ENCODE measurements around the gene OPRL1. TPM values are rescaled to one million over a fixed set of nuclear protein-coding genes. Genes with fewer than 3 reads are reported as not detected.
A peak's percentile ranks its signal among the peaks of the same experiment; 100 is the strongest.

Gene OPRL1
- total RNA-seq, 4 donors from 2014 or later, result 0.14 to 0.32 TPM; not detected in 2

- in situ Hi-C loops (cut with MboI; ENCODE audit: low pct_ligation_motif_present in 1 of 4, low pct_unique_long_range_greater_than_20kb in 1 of 4, low sequenced_read_pairs in 3 of 4), result no loop called here
- 83% methylated on average over 9 of the region's 9 CpGs; no CpG with 5 or more reads in 1 of the 2 donors for WGBS, 2 donors (ENCODE audit: low coverage in 1 of 2)
- Histone ChIP-seq H3K9me3 (no peaks in the 10 kb centered on the region), H3K36me3 (no peaks in the 10 kb centered on the region), H3K4me3 (no peak overlapping the region), H3K27me3 (peaks cover 44% of the 10 kb centered on the region), H3K4me1 (peaks cover 0 to 10% (median 7%) of the 10 kb centered on the region in 4 donors), H3K27ac (no peak overlapping the region)
- TF ChIP-seq CTCF (IDR thresholded peaks at IDR 0.05) (no peak), EP300 (IDR thresholded peaks at IDR 0.05; ENCODE audit: low read depth) (no peak), POLR2A (IDR thresholded peaks at IDR 0.05) (no peak), POLR2AphosphoS5 (IDR thresholded peaks at IDR 0.05) (no peak)
- DNase-seq, result no peak
- intact Hi-C loops (cut with DNase I; ENCODE audit: low total_unique reads), result no loop called here
Measured at GRCh38 chr20:64100946-64101688, 21.2 kb downstream of the OPRL1 start.

- H3K4me3 ChIP-seq, result peak overlapping the region in 2 of 4 donors; percentile 21 to 50
- intact Hi-C loops (cut with DNase I; ENCODE audit: low total_unique reads) (no loop called here), in situ Hi-C loops (cut with MboI; ENCODE audit: low pct_ligation_motif_present in 1 of 4, low pct_unique_long_range_greater_than_20kb in 1 of 4, low sequenced_read_pairs in 3 of 4) (no loop called here)
- no peak overlapping the region for H3K27ac ChIP-seq
- peak; percentile 26 to 67 (median 56) for TF ChIP-seq CTCF (IDR thresholded peaks at IDR 0.05)
- TF ChIP-seq POLR2AphosphoS5 (IDR thresholded peaks at IDR 0.05), result no peak
- H3K27me3 ChIP-seq, result peaks cover 44% of the 10 kb centered on the region
- H3K9me3 ChIP-seq, result no peaks in the 10 kb centered on the region
- DNase-seq, result peak; percentile 41
- 11% methylated on average over 40 of the region's 64 CpGs; no CpG with 5 or more reads in 1 of the 2 donors for WGBS, 2 donors (ENCODE audit: low coverage in 1 of 2)
- H3K36me3 ChIP-seq, result no peaks in the 10 kb centered on the region
- H3K4me1 ChIP-seq, result peaks cover 0 to 10% (median 7%) of the 10 kb centered on the region in 4 donors
Measured at GRCh38 chr20:64101731-64102621, 22.1 kb downstream of the OPRL1 start.

- TF ChIP-seq POLR2AphosphoS5 (IDR thresholded peaks at IDR 0.05) (no peak), POLR2A (IDR thresholded peaks at IDR 0.05) (no peak), CTCF (IDR thresholded peaks at IDR 0.05) (no peak), EP300 (IDR thresholded peaks at IDR 0.05; ENCODE audit: low read depth) (no peak)
- DNase-seq, result no peak
- H3K4me3 ChIP-seq, result peak overlapping the region in 1 of 4 donors; percentile 50
Measured at GRCh38 chr20:64102647-64103354, 22.9 kb downstream of the OPRL1 start.

More at GRCh38 chr20:64102647-64103354, 22.9 kb downstream of the OPRL1 start:
- WGBS, 2 donors (ENCODE audit: low coverage in 1 of 2), result 22 to 79% methylated on average over 3 to 29 of the region's 30 CpGs
- Histone ChIP-seq H3K4me1 (peaks cover 0 to 10% (median 7%) of the 10 kb centered on the region in 4 donors), H3K9me3 (no peaks in the 10 kb centered on the region), H3K36me3 (no peaks in the 10 kb centered on the region), H3K27ac (no peak overlapping the region), H3K27me3 (peaks cover 44% of the 10 kb centered on the region)
- intact Hi-C loops (cut with DNase I; ENCODE audit: low total_unique reads), result no loop called here
- in situ Hi-C loops (cut with MboI; ENCODE audit: low pct_ligation_motif_present in 1 of 4, low pct_unique_long_range_greater_than_20kb in 1 of 4, low sequenced_read_pairs in 3 of 4), result no loop called here
